NK-92 (cell line): Measurements from ENCODE around the gene RFC2.
"Not testable (repeated sequence)": the region's sequence is repeated elsewhere in the genome, so short reads cannot be mapped to it uniquely, and the experiment has no call there.

Source experiments
- DNase-seq: peaks from one replicate; lab custom pipeline; 2025; ENCODE audit not compliant: unreplicated experiment; lab: John Stamatoyannopoulos, UW

RFC2 gene

DNA sequence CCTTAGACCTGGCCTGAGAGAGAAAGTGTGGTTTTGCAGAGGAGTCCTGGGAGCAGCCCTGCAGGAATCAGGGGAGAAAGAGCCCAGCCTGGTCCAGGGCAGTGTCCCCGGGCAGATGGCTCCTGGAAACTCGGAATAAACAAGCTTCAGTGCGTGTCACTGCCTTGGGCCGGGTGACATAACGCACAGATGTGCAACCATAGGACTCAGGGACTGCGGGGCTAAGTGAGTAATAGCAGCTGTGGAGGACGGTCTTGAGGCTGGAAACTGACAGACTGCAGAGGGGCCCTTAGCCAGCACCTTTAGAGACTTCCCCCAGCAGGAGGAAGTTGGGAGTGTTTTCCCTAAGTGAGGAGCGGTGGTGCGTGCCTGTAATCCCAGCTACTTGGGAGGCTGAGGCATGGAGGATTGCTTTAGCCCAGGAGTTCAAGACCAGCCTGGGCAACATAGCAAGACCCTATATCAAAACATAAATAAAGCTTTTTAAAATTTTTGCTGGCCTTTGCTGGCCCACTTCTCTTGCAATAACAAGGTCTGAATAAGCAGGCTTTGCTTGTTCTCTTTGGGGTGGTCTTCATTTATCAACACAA, 29.8 kb upstream of the RFC2 start:
- no peak for DNase-seq

DNA sequence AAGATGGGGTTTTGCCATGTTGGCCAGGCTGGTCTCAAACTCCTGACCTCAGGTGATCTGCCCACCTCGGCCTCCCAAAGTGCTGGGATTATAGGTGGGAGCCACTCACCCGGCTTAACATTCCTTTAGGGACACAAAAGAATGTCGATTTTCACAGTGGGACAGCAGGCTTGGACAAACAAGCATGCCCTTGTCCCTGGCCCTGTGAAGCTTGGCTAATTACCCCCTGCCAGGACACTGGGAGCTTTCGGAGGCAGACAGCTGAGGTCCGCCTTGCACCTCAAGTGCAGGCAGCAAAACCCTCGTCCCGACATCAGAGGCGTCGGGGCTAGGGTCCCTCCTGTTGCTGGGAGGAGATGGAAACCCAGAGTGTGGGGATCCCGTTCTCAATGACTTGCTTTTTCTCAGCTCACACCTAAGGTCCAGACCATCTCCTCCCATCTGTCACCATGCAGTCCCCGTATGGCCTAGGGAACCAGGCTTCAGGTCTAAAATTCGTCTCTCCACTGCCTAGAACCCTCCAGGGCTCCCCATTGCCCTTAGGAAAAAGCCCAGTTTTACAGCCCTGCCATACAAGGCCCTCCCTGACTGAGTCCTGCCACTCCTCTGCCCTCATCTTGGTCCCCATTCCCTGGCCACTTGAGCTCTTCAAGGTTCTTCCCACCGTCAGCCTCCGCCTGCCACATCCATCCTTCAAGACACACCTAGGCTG, 28.7 kb upstream of the RFC2 start:
- DNase-seq: no peak

DNA sequence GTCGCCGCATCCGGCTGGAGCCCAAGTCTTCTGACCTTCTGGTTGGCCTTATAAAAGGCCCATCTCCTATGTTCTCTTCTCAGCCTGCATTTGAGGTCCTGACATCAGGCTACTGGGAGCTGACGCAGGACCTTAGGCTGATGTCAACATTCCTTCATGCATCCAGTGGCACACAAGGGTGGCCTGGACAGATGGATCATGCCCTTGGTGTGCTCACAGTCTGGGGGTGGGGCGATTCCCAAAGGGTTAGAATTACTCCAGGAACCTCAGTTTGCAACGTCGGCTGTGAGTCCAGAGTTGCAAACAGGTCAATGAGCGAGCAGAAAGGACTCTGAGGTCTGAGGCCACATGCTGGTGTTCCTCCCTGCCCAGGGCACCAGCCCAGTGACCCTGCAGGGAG, 26.8 kb upstream of the RFC2 start:
- no peak for DNase-seq

DNA sequence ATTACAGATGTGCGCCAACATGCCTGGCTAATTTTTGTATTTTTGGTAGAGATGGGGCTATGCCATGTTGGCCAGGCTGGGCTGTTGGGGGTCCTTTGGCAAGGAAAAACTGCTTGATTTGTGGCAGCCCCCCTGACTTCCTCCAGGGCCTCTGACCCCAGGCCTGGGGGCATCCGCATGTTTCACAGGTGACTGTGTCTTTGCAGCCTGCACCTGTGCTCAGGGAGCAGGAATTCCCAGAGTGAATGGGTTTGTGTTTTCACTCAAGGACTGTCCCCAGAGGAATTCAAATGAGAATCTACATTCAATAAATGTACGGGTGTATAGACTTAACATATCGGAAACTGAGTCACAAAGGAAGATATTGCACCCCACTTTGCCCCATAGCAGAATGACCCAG, 23.4 kb upstream of the RFC2 start:
- DNase-seq: no peak

DNA sequence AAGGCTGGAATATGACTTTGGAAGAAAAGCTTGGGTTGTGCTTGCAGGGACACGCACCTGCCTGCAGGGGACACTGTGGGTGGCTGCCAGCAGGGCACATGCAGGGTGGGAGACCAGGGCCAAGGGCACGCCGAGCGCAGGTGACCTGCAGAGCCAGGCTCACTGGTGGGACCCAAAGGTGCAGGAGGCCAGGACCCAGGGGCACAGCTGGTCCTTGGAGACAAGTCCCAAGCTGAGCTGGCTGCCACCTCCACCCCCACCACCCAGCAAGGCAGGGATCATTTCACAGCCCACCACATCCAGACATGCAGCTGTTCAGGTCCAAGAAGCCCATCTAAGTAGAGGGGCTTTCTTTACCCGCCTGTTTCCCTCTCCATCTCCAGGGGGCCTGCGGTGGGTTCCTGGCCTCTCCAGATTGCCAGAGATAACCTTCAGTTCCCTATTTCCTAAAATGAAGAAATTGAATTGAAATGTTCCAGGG, 21.2 kb upstream of the RFC2 start:
- DNase-seq: no peak

DNA sequence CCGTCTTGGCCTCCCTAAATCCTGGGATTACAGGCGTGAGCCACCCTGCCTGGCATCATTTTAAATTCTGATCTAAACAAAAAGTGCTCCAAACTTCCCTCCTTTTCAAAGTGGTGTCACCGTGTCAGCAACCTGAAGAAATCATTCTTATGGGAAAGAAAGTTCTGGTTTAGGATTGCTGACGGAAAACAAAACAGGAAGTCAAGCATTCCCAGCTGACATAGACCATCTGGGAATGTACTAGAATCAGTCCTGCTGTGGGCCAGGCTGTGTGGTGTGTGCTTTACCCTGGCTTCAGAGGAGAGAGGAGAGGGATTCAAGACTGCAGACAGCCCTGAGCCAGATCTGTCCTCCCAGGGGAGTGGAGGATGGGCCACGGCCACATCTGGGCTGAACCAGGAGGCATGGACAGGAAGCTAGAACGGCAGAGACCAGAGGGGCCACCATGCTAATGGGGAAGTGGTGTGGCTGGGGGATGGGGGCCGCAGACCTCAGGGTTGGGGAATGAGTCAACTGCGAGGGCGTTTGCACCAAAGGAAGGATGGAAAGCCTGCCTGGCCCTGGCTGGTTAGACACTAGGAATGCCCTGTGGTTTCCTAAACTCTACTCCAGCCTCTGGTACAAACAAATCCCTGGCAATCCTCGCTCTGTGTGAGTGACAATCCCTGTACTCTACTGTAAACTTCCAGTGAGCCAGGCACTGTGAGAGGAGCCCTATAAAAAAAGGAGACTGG, 18.3 kb upstream of the RFC2 start:
- no peak for DNase-seq

DNA sequence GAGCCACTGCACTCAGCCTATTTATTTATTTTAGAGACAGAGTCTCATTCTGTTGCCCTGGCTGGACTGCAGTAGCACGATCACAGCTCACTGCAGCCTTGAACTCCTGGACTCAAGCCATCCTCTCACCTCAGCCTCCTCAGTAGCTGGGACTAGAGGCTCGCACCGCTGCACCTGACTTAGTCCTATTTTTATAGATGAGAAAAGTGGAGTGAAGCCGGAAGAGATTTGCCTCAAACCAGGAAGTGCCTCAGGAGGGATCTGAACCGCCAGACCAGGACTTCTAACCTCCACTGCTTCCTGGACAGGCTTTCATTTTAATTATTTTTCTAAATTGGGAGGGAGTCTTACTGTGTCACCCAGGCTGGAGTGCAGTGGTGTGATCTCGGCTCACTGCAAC, 17.5 kb upstream of the RFC2 start:
- DNase-seq: no peak

DNA sequence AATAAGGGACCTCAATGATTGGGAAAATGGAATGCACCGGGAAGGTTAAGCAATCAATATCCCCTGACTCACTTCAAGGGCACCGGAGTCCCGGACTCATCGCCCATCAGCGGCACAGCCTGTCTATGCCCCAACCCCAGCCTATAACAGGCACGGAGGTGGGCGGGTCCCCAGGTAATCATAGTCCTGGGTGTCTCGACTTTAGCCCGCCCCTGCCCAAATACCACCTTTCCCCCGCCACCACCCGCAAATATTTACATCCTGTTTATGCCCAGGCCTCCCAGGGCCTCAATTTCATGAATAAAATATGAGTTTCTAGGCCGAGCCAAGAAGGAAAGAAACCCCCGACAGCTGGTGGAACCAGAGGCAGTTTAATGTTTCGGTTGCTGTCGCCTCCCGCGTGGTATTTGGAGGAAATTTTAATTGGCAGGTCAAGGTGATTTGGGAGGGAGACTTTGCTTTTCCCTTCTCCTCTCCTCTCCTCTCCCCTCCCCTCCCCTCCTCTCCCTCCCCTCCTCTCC, 15.6 kb upstream of the RFC2 start:
- DNase-seq: no peak

DNA sequence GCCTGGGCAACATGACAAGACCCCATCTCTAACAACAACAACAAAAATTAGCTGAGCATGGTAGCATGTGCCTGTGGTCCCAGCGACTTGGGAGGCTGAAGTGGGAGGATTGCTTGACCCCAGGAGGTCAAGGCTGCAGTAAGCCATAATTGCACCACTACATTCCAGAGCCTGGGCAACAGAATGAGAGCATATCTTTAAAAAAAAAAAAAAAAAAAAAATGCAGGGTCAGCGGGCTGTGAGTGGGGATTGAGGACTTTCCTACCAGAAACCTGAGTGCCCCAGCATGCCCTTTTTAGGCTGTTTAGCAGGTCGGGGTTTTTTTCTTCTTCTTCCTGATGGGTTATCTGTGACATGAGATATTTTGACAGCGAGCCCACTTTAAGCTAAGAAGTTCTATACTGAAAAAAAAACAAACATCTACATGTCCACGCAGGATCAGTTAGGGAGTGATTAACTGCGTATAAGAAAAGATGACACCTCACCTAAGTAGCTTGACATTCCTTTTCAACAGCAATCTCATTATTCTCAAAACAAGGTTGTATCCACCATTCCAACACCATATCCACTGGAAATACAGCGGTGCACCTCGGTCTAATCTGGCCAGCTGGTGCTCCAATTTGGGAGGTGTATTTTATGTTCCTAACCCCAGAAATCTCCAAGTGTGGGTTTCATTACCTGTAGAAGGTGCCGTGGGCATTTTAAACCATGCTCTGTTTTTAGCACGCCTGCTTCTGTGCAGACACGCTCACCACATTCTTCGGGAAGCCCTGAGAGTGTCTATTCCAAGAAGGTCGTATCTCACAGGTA, 13.8 kb upstream of the RFC2 start:
- no peak for DNase-seq

DNA sequence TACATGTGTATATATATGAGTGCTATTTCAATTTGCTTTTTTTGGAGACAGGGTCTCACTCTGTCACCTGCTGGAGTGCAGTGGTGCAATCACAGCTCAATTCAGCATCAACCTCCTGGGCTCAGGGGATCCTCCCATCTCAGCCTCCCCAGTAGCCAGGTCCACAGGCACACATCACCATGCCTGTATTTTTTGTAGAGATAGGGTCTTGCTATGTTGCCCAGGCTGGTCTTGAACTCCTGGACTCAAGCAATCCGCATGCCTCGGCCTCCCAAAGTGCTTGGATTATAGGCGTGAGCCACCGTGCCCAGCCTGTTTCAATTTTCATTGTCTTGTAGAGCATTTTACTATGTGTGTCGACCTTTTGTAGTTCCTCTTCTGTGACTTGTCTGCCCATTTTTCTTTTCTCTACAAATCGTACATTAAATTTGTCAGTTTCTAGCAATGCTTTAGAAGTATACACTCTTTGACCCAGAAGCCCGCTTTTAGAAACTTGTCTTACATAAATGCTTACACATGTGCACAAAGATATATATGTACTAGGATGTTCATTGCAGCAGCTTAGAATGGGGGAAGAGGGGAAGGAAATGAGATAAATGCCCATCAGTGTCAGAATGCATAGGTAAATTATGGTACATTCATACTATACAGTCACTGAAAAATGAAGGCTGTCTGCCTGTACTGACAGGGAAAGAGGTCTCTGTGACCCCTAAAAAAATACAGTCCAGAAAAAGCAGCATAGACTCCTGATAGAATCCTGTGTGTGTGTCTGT, 12.2 kb upstream of the RFC2 start:
- no peak for DNase-seq

DNA sequence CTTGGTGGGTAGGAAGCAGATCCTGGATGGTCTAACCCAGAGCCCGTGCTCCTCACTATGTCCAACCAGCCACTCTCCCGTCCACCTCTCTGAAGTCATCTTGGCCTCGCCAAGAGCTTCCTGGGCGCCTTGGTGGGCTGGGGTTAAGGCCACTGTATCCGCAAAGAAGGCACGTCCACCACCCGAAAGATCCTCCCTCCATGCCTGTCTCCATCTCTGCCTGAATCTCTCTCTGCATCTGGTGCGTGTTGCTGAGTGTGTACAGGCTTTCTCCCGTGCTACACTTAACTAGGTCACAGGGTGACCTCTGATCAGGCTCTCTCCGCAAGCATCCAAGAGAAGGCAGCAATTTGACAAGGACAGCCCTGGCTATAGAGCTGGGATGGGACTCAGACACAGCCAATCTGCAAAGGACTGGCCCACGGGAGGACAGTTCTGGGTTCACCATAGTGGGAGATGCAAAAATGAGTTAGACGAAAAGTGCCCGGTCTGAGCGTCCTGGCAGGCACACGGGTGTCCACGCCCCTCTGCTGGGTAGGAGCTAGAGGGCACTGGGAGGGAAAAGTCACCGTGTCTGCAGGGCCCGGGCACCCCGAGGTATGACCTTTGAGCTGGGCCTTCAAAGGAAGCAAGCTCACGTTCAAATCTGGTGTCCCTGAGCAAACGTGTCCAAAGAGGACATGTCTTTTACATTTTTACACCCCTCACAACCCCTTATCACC, 9.4 kb upstream of the RFC2 start:
- no peak for DNase-seq

DNA sequence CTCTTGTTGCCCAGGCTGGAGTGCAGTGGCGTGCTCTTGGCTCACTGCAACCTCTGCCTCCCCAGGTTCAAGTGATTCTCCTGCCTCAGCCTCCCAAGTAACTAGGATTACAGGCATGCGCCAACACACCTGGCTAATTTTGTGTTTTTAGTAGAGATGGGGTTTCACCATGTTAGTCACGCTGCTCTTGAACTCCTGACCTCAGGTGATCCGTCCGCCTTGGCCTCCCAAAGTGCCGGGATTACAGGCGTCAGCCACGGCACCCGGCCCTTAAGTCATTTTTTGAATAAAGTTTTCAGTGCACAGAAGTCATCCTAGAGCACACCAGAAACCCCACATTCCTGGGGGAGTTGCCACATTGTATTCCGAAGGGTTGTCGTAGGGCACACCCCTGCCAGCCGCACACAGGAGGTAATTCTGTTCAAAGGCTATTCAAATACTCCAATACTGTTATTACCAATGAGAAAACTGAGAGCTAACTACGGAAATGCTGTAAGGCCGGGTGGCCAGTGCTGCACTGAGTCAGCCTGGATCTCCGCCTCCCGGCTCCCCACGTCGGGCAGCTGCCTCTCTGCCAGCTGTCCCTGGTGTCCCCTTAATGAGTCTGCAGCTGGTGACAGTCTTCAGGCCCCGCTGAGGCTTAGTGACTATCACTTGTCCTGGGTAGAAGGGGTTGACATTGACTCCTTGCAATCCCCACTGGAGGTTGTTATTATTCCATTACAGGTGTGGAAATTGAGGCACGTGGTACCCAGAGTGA, 8.6 kb upstream of the RFC2 start:
- no peak for DNase-seq

DNA sequence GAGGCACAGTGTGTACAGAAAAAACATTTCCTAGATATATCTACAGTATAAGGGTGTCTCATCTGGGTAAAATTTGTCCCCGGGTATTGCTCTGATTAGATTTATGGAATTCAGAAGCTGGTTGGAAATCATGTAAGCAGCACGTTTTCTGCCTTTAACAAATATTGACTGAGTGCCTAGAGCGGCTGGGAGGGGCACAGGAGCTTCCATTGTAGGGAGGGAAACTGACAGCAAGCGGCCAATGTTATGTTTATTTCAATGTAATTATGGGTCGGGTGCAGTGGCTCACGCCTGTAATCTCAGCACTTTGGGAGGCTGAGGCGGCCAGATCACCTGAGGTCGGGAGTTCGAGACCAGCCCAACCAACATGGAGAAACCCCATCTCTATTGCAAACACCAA, 4.4 kb upstream of the RFC2 start:
- no peak for DNase-seq

DNA sequence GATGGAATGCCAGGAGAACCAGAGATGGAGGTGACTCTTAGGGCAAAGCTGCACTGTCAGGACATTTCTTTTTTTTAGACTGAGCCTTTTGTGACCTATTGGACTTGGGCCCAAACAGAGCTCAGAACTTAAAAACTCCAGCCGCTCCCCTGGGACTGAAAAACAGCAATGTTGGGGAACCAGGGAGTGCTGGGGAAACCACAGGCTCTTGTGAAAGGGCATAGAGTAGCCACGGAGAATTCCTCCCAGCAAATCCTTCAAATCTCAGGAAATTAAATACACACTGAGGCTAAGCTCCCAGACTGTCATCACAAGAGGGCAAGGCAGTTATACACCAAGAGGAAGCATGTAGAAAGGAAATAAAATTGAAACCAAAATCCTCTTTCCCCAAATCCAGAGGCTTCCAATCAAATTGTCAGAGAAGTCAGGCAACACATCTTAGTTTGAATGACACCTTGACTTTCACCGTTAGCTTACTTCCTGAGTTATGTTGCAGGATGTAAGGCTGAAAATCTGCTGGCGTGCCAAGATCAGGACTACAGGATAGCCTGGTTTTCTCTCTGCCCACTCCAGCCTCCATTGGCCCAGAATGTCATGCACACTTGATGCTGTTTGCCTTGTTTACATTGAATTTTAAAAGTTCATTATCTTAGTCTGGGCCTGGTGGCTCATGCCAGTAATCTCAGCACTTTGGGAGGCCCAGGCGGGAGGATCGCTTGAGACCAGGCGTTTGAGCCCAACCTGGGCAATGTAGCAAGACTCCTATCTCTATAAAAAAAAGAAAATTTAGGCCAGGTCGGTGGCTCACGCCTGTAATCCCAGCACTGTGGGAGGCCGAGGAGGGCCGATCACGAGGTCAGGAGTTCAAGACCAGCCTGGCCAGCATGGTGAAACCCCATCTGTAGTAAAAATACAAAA, 2.6 kb upstream of the RFC2 start:
- no peak for DNase-seq

DNA sequence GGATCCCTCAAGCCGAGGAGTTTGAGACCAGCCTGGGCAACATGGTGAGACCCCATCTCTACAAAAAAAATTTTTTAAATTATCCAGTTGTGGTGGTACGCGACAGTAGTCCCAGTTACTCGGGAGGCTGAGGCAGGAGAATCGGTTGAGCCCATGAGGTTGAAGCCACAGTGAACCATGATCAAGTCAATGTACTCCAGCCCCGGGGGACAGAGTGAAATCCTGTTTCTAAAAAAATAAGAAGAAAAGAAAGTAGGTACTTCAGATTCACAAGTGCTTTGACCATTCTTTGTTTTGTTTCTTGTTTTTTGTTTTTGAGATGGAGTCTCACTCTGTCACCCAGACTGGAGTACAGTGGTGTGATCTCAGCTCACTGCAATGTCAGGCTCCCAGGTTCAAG, 1.3 kb upstream of the RFC2 start:
- not testable (repeated sequence) for DNase-seq

DNA sequence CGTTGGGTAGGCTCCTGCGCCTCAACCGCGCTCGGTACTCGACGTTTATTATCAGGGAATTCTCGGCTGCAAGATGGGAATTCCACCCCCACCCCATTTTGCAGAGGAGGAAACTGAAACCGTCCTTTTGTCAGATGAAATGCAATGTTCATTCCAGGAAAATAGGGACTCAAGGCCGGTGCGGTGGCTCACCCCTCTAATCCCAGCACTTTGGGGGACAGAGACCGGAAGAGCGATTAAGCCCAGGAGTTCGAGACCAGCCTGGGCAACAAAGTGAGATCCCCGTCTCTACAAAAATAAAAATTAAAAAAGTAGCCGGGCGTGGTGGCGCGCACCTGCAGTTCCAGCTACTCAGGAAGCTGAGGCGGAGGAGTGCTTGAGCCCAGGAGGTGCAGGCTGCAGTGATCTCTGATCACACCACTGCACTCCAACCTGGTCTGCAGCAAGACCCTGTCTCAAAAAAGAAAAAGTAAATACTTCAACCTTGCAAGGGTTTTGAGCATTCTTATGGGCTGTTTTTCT, 720 bp upstream of the RFC2 start:
- no peak for DNase-seq

DNA sequence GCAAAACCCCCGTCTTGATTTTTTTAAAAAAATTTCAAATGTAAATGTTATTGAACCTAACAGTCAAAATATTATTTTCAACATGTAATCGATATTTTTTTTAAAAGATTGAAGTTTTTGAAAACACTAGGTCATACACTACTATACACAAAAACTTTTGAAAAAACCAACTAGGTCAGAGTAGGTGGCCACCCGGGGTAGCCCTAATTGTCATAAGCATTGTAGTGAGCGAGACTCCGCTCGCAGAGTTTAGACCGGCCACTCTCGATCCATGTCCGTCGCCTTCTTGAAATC, 417 bp downstream of the RFC2 start:
- no peak for DNase-seq

DNA sequence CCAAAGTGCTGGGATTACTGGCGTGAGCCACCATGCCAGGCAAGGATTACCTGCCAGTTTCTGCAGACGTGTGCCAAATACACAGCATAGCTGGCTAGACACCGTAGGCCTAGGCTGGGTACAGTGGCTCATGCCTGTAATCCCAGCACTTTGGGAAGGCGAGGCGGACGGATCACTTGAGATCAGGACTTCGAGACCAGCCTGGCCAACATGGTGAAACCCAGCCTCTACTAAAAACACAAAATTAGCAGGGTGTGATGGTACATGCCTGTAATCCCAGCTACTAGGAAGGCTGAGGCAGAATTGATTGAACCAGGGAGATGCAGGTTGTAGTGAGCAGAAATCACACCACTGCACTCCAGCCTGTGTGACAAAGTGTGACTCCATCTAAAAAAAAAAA, 868 bp downstream of the RFC2 start:
- no peak for DNase-seq
